ENCODE results near the gene SLC4A11. TPM values are rescaled to one million over a fixed set of nuclear protein-coding genes. Genes with fewer than 3 reads are reported as not detected.

SLC4A11 gene
- total RNA-seq, 2 experiments from 2014 or later, result 0.08 to 0.60 TPM

- H3K27ac Mint-ChIP-seq, result no peak overlapping the region
Observed at GRCh38 chr20:3243718-3244358, 4.8 kb upstream of the SLC4A11 start.

GRCh38 chr20:3242172-3242692 lies 3.2 kb upstream of the SLC4A11 start:
- Histone ChIP-seq H3K27me3 (ENCODE audit: control insufficient read depth in 1 of 2, insufficient read depth in 2 of 2, low read length in 2 of 2) (peaks cover 26 to 37% of the 10 kb centered on the region in 2 experiments), H3K9me3 (ENCODE audit: control insufficient read depth in 1 of 2, insufficient read depth in 1 of 2, low read length in 2 of 2) (peaks cover 0 to 23% of the 10 kb centered on the region in 2 experiments), H3K36me3 (ENCODE audit: insufficient read depth, low read length) (no peaks in the 10 kb centered on the region), H3K27ac (ENCODE audit: low read depth in 1 of 2, low read length in 2 of 2) (no peak overlapping the region), H3K4me3 (ENCODE audit: low read length) (no peak overlapping the region), H3K4me1 (ENCODE audit: insufficient read depth, low read length) (peaks cover 24% of the 10 kb centered on the region)
- CTCF ChIA-PET, result no interaction called here
- POLR2A ChIA-PET, result no interaction called here
- intact Hi-C loops (cut with DNase I, micrococcal nuclease), result no loop called here
- H3K27me3 Mint-ChIP-seq, result peaks cover 60% of the 10 kb centered on the region
- H3K27ac Mint-ChIP-seq, result no peak overlapping the region
- no peak for ATAC-seq (ENCODE audit: poor library complexity)
- H3K4me1 Mint-ChIP-seq (ENCODE audit: low read depth), result peaks cover 6% of the 10 kb centered on the region
- H3K9me3 Mint-ChIP-seq, result no peaks in the 10 kb centered on the region
- peak overlapping the region; percentile 67 for H3K4me3 Mint-ChIP-seq
- H3K36me3 Mint-ChIP-seq (ENCODE audit: low read depth), result no peaks in the 10 kb centered on the region
- DNase-seq, result no peak
- no peak for TF ChIP-seq CTCF (IDR thresholded peaks at IDR 0.05)

More at GRCh38 chr20:3243718-3244358, 4.8 kb upstream of the SLC4A11 start:
- Mint-ChIP-seq H3K27me3 (peaks cover 65% of the 10 kb centered on the region), H3K9me3 (no peaks in the 10 kb centered on the region), H3K4me3 (no peak overlapping the region), H3K36me3 (ENCODE audit: low read depth) (no peaks in the 10 kb centered on the region), H3K4me1 (ENCODE audit: low read depth) (peaks cover 6% of the 10 kb centered on the region)
- H3K36me3 ChIP-seq (ENCODE audit: insufficient read depth, low read length), result no peaks in the 10 kb centered on the region
- DNase-seq, result no peak
- ATAC-seq (ENCODE audit: poor library complexity), result no peak
- H3K27me3 ChIP-seq (ENCODE audit: control insufficient read depth in 1 of 2, insufficient read depth in 2 of 2, low read length in 2 of 2), result peaks cover 19 to 38% of the 10 kb centered on the region in 2 experiments
- H3K27ac ChIP-seq (ENCODE audit: low read depth in 1 of 2, low read length in 2 of 2), result no peak overlapping the region
- ChIA-PET POLR2A (no interaction called here), CTCF (no interaction called here)
- peaks cover 0 to 20% of the 10 kb centered on the region in 2 experiments for H3K9me3 ChIP-seq (ENCODE audit: control insufficient read depth in 1 of 2, insufficient read depth in 1 of 2, low read length in 2 of 2)
- TF ChIP-seq CTCF (IDR thresholded peaks at IDR 0.05), result no peak
- intact Hi-C loops (cut with DNase I, micrococcal nuclease), result no loop called here
- H3K4me1 ChIP-seq (ENCODE audit: insufficient read depth, low read length), result peaks cover 19% of the 10 kb centered on the region
- no peak overlapping the region for H3K4me3 ChIP-seq (ENCODE audit: low read length)

- H3K27me3 ChIP-seq (ENCODE audit: control insufficient read depth in 1 of 2, insufficient read depth in 2 of 2, low read length in 2 of 2), result peaks cover 38 to 48% of the 10 kb centered on the region in 2 experiments
- H3K27ac Mint-ChIP-seq, result no peak overlapping the region
Observed at GRCh38 chr20:3240776-3241363, 1.9 kb upstream of the SLC4A11 start.

More at GRCh38 chr20:3240776-3241363, 1.9 kb upstream of the SLC4A11 start:
- Histone ChIP-seq H3K9me3 (ENCODE audit: control insufficient read depth in 1 of 2, insufficient read depth in 1 of 2, low read length in 2 of 2) (peaks cover 0 to 24% of the 10 kb centered on the region in 2 experiments), H3K4me3 (ENCODE audit: low read length) (no peak overlapping the region), H3K4me1 (ENCODE audit: insufficient read depth, low read length) (peaks cover 24% of the 10 kb centered on the region), H3K27ac (ENCODE audit: low read depth in 1 of 2, low read length in 2 of 2) (no peak overlapping the region), H3K36me3 (ENCODE audit: insufficient read depth, low read length) (no peaks in the 10 kb centered on the region)
- Mint-ChIP-seq H3K4me1 (ENCODE audit: low read depth) (peaks cover 6% of the 10 kb centered on the region), H3K4me3 (peak overlapping the region; percentile 85), H3K9me3 (no peaks in the 10 kb centered on the region), H3K36me3 (ENCODE audit: low read depth) (no peaks in the 10 kb centered on the region), H3K27me3 (peaks cover 68% of the 10 kb centered on the region)
- ATAC-seq (ENCODE audit: poor library complexity) (no peak), DNase-seq (no peak)
- ChIA-PET CTCF (no interaction called here), POLR2A (interaction anchor here (2.5 to 2.6 kb wide), 2 partner anchors 8 to 18 kb away, joined by 8 to 13 read pairs; no protein-coding TSS in a partner anchor)
- no peak for TF ChIP-seq CTCF (IDR thresholded peaks at IDR 0.05)
- intact Hi-C loops (cut with DNase I, micrococcal nuclease), result no loop called here

All from CD4-positive, alpha-beta T cell (primary cell).